Right hindlimb (tissue), 1 donor: Measurements from ENCODE around the gene CD248.

Source experiments
- DNase-seq: peaks from one replicate; pipeline ENCODE4 v3.0.0-alpha.2; 2018

CD248 gene

DNA sequence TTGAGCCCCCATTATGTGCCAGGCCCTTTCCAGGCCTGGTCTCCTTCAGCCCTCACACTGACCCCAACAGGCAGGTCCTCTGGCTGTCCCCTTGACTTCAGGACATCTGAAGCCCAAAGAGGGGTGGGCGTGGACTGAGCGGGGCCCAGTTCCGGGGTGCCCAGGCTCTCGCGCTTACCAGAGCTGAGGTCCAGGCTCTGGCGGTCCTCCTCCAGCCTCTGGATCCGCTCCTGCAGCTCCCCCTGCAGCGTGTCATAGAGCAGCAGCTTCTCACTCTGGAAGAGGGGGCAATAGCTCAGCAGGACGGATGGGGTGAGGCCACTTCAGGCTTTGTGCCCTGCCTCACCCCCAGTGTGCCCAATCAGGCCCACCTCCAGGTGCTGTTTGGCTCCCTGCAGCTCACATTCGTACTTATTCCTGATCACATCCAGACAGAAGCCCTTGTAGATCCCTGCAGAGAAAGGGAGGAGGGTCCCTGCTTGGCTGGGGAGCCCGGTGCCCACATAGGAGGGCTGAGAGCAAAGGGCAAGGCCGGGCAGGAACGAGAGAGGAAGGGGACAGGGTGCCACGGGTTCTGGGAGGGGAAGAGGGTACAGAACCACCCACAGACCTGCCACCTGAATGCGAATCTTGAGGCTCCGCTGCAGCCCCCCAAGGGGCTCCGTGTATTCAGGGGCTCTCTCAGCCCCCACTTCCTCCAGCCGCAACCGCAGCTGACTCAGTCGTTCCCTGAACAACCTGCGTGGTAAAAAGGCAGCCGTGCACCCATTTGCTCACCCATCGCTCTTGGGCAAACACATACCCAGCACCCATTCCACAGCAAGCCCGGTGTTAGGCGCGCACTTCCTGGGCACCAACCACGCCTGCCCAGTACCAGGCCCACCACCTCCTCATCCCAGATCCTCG, 24.0 kb upstream of the CD248 start:
- DNase-seq = no peak

GRCh38 chr11:66339686-66340483, 23.0 kb upstream of the CD248 start:
- no peak for DNase-seq

- no peak for DNase-seq
Observed at GRCh38 chr11:66339162-66339675, 22.4 kb upstream of the CD248 start.

DNA sequence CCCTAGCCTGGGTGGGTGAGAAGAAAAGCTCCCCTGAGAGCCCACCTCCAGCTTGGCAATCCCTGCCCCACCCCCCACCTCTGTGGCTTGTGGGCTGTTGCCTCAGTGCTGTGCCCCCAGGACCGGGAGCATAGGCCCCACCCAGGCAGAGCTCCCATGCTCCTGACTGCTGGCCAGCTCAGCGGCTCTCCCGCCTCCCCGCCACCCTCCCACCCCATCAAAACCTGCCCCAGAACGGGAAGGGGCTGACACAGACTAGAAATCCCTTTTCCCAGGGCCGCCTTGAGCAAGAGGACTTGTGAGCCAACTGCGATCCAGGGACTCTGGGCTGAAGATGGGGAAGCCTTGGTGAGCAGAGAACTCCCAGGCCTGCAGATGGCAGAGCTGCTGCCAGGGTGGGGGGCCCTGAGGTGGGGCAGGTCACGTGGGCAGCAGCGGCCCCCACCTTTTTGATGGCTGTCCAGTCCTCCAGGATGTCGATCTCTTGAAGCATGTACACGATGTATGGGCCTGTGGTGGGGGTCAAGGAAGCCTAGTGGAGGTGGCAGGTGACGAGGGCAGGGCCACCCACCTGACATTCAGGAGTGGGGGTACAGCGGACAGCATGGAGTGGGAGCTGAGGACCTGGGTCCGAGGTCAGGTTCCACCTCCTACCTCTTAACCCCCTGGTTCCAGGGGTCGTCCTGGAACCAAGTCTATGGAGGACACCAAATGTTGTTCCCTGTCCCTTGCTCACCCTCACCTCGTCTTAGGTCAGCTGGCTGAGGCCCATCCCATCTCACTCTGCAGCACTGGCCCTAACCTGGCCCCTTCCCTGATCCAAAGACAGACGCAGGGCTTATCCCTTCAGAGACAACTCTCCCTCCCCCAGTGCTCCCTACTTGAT, 21.7 kb upstream of the CD248 start:
- no peak for DNase-seq

GRCh38 chr11:66337103-66337899, 20.5 kb upstream of the CD248 start:
- DNase-seq = no peak

DNA sequence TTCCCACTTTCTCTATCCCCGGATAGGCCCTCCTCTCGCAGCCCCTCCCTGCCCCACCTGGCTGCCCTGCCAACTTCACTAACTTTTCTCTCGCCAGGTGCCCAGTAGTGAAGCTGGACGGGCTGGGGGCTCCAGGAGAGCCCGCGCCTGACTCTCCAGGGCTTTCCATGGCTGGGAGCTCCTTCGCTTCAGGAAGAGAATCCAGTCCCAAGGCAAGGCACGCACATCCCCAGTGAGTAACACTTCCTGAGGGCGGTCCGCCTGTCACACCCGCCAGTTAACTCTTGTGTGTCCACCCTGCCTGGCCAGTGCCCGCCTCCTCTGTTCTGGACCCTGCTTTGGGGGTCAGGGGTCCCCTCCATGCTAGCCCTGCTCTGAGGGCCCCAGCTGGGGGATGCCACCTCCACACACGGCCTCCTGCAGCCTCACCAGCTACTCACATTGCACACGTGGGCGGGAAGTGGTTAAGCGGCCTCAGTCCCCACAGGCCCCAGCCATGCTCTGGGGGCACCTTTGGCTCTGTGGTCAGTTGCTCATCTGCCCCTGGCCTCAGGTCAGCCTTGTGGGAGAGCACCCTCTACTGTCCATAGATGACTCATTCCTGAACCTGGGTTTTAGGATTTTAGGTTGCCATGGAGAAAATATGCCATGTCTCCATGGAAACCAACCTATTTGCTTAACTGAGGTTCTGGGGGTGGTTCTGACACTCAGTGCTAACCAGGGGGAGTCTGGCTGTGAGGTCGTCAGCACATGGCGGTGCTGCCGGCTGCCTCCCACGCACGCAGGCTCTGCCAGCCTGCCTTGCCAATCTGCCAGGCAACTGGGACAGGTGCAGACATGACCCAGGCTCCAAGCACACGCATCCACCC, 19.6 kb upstream of the CD248 start, which contains the start of gene RIN1:
RIN1 (minus strand) TSS at position 201 of the 869 bp plus-strand sequence; CDS start at position 169, 32 bp downstream.
- DNase-seq = peak; percentile 69

DNA sequence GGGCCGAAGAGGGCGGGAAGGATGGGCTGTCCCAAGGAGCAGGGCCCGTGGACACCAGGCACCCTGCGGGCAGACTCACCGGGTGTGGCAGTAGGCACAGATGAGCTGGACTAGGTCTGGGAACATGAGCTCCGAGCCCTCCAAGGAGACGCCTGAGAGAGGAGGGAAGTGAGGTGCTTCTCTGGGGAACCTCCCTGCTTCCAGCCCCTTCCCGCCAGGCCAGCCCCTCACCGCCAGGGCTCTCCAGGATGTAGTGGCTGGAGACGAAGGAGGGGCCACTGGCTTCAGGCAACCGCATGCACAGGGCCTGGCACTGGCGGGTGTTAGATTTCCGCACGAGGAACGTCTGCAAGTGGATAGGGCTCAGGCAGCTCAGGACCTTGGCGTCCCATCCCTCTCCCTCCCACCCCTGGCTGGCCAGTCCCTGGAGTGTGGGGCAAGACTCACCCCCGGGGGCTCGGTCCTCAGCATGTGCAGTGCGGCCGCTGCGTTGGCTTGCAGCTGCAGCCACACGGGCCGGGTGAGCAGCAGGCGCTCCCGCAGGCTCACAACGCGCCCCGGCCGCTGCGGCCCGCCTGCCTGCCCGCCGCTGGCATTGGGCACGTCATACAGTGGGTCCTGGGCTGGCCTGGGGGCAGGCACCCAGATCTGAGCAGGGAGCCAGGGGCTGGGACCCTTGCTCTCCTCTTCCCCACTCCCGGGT, 18.8 kb upstream of the CD248 start:
- peak; percentile 70 for DNase-seq

- no peak for DNase-seq
Observed at GRCh38 chr11:66334605-66335442, 18.0 kb upstream of the CD248 start.

DNA sequence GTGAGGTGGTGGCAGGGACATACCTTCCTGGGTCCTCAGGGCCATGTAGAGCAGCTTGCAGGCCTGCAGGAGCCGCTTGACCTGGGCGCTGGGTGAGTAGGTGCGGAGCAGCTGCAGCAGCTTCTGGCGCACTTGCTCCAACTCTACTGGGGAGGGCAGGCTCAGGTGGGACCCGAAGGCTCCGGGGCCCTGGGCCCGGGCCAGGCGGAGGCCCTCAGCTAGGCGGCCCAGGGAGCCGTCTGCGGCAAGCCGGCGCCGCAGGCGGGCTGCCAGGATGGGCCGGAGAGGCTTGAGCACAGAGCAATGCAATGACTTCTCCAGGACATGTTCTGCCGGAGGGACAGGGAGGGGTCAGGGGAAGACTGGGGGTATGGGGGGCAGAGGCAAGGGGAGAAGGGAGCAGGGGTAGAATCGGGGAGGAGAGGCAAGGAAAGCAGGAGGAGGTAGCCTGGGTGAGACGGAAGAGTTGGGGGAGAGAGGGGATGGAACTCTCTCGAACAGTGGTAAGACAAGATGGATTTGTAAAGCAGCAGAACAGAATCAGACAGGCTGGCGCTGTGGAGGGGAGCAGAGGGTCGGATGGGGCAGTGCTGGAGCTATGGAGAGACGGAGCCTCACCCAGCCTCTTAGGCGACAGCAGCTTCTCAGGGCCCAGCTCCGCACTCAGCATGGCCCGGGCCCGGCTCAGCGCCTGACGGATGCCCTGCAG, 17.2 kb upstream of the CD248 start:
- no peak for DNase-seq

- DNase-seq = no peak
Observed at GRCh38 chr11:66333220-66333877, 16.5 kb upstream of the CD248 start.

DNA sequence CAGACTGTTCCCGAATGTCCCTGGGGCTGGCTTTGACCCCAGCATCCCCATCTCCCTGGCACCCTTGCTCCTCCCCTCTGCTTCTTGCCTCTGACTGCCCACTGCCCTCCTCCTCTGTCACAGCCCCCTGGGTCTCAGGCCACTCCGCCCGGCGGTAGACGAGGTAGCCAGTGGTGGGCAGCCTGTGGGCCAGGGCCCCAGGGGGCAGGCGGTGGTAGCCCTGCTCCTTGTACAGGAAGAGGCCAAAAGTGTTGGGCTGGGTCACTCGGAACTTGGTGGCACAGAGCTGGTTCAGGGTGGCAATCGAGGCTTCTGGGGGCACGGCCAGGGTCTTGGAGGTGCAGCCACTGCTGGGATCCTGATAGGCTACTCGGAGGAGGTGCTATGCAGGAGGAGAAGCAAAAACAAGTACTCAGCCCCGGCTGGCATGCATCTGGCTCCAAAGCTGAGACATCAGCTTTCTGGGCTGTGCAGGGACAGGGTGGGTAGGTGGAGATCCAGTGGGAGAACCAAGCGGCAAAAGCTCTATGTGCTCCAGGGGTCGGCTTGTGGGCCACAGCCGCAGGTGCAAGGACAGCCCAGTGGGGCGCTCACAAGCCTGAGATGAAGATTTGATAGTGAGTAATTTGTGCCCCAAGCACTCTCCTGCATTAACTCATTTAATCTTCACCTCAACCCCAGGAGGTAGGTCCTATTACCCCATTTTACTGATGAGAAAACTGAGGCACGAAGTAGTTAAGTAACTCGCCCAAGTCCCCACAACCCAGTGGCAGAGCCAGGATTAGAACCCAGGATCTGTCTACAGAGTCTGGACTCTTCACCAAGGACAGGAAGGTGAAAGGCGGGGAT, 15.8 kb upstream of the CD248 start:
- DNase-seq = no peak

GRCh38 chr11:66331542-66332370, 14.9 kb upstream of the CD248 start:
- peak; percentile 14 for DNase-seq

DNA sequence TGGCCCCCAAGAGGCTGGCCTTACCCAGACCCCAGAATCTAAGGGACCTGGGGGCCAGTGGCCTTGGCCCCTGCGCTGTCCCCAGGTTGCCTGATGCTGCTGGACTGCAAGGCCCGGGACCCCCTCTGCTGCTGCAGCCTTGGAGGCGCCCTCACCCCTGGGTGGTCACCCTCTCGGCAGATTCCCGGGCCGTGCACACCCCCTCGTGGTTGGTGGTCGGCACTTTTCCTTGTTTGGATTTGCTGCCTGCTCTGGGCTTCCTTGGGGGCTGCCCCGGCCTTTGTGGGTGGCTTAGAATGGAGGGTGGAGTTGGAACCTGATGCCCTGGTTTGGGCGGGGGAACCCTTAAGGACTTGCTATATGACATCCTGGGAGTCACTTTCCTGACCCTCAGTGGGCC, 14.1 kb upstream of the CD248 start:
- no peak for DNase-seq

DNA sequence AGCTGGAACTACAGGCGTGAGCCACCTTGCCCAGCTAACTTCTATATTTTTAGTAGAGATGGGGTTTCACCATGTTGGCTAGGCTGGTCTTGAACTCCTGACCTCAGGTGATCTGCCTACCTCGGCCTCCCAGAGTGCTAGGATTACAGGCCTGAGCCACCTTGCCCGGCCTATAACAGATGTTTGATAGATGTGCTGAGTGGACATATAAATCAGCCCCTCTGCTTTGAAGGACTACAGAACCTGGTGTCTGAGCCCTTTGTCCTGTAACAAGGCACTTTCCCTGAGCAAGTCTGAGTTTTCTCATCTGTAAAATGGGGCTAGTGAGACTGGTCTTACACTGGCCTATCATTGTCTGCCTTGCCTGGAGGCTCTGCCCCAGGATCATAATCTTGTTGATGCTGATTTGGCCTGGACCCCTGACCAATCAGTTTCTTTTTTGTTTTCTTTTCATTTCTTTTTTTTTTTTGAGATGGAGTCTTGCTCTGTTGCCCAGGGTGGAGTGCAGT, 12.4 kb upstream of the CD248 start:
- no peak for DNase-seq

- peak; percentile 79 for DNase-seq
Observed at GRCh38 chr11:66328302-66329144, 11.7 kb upstream of the CD248 start.
